HG02678 (cell line): ENCODE results near the gene SMIM21.

Experiments
- ATAC-seq: cut with Tn5 transposase; IDR thresholded peaks from one replicate; pipeline ENCODE4 v1.9.1; 2021; ENCODE audit warnings: mild to moderate bottlenecking, moderate library complexity; ENCODE audit not compliant: unreplicated experiment

The SMIM21 gene

DNA sequence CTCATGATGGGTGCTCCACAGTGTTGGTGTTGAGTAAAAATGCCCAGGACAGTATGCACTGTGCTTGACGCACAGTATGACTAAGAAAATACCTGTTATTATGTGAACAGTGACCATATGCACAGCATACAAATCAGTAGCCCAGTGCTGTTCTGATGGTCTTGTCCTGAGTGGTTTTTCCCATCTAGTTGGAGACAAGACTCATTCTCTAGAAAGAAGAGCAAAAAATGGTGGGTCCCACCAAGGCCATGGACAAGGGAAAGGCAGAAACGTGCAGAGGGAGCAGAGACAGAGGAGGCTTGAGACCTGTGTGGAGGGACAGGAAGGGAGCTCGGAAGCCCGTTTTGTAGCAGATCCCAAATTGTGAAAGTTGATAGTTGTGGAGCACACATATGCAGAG, 987 bp upstream of the SMIM21 start:
- no peak for ATAC-seq

DNA sequence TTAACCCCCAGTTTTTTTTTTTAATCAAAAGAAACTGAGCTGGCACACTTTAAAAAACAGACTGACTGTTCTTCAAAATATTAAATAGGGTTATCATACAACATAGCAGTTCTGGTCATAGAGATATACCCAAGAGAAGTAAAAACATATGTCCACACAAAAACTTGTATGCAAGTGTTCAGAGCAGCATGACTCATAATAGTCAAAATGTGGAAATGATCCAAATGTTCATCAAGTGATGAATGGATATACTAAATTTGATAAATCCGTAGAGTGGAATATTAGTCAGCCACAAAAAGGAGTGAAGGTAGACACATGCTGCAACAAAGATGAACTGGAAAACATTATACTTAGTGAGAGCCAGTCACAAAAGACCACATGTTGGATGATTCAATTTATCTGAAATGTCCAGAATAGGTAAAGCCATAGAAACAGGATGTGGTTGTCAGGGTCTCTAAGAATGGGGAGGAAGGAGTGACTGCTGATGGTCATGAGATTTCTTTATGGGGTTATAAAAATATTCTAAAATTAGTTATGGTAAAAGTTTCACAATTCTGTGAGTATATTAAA, 5.1 kb downstream of the SMIM21 start:
- ATAC-seq: no peak

DNA sequence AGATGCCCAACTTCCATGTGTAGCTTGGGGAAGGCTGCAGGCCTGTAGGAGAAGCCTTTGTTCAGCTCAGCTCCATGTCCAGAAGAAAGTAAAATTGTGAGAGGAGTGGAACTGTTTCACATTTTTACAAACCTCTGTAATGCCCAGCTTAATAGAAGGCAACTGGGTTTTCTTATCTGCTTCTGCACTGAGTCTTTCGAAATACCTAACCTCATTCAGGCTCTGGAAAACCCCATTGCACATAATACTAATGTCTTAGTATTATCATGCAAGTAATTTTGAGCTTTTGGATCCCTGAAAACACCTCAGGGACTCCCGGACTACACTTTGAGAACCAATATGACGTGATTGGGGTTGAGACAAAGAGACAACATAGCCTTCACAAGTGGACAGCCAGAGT, 5.8 kb downstream of the SMIM21 start:
- no peak for ATAC-seq

DNA sequence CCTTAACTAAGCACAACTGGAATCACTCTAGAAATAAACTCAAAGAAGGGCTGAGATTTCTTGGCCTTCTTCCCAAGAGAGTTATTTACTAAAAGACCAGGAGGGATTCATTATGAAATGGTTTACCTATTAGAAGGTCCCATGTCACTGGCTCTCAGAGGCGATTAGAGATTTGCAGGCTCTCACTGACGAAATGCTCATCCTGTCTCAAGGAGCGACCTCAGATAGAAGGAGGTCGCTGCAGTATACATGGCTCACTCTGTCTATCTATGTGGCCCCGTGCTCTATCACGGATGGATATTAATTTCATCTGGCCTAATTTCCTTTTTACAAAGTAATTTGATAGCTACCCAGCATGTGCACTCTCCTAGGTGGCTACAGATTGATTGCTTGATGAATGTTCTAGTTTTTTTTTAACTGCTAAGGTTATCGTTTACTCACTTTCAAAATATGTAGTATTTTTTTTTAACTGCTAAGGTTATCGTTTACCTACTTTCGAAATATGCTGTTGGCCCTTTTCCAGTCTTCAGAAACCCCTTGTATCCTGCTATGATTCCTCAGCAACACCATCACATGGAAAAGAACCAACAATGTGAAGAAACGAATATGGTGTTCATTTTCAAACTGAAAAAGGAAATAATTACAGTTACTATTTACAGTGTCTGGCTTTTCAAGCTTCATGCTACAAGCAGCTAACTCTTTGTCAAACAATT, 9.1 kb downstream of the SMIM21 start:
- no peak for ATAC-seq

DNA sequence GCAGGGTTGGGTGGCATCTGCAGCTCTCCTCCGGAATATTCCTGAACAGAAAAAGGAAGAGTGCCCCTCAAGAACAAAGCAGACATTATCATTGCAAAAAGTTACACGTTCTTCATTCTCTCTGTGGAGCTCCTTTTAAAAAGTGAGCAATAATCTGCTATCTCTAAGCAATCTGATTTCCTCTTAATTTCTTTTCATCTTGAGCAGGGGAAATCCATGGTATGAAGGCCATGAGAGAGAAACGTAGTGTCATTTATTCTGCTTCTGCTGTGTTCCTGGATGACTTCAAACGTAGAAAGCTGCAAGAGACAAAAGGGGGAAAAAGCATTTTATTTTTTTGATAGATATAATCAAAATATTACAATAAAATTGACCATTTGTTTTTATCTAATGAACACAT, 16.9 kb downstream of the SMIM21 start:
- no peak for ATAC-seq

DNA sequence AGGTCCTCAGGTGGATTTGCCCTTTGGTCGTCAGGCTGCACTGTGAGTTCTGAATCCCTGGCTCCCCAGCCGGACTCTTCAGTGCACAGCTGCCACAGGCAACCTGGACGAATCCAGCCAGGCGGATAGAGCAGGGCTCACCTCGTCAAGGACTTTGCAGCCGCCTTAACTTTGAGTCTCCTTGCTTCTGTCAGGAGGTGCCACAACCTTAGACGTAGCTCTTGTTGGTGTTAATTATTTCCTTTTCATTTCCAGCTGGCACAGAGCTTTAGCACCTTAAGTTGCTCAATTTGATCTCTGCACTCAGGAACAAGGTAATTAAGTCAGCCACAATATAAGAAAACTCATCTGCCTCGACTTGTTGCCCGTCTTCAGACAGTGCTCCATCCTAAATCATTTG, 17.7 kb downstream of the SMIM21 start:
- no peak for ATAC-seq

DNA sequence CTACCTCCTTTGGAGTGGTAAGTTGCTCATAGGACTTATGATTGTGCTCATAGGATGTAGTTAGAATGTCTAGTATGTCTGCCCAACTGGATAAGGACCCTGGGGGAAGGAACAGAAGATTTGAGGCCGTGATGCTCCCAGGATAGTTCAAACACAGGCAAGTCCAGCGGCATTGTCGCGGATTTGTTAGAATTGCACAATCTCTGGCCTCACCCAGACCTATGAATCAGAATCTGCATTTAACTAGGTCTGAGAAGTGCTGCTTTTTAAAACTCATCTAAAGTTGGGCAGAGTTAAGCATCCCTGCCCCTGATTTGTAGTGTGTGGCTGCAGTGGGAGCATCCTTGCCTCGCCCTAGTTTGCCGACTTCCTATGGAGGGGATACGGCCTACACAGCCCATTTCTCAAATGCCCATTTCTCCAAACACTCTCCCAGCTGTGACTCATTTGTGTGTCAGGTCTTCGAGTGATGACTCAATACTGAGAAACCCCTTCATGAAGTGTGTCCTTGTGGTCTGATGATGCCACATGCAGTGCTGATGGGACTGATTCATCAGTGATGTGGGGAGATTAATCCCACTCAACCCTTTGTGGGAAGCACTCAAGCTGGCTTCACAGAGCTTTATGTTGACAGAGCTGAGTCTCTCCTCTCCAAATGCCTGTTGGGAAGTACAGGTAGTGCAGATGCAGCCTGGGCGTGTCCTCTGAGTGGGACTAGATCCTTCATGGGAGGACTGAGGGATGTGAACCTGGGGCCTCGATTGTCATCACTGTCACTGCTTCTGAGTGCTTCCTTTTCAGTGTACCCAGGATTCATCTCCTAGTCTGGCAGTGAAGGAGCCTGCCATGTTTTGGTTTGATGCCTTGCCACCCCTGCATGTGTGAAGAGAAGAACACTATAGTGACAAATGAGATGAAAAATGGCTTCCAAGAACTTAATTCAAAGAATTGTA, 18.7 kb downstream of the SMIM21 start:
- no peak for ATAC-seq

DNA sequence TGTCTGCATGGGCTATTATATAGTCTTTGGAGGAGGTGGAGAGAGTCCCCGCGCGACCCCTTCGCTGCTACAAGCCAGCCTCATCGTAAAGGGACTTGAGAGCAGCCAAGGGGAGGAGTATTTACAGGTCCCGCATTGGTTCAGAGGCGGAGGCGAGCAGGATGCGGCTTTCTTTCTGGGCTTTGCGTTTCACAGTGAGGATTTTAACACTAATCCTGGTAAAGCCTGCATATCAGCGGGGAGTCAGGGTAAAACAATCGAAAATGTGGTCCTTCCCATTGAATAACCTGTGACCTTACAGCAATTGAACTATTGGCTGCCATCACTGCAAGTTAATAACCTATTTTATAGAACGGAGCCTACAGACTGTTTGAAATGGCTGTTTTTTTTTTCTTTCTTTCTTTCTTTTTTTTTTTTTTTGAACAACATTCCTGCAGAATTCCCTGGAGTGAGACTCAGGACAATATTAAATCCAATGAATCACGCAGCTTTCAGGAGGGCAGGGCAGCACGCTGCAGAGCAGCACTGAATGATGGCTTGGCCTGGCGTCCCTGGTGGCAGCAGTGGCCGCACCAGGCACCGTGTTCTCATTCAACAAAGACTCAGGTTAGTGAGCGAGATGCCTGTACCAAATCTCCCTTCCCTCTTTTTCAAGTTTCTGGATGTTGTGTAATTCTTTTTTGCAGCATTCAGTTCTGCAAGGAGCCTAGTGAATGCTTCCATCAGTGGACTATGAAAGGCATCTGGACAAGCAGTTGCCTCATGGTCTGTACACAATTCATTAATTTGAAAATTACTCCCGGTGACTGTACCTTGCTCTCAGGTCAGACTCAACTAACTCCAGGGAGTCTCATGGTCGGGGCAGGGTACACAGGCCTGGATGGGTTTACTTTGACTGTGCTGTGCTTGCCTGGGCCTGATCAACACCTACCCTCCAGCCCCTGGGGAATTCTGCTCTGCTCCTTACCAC, 19.8 kb downstream of the SMIM21 start:
- no peak for ATAC-seq

DNA sequence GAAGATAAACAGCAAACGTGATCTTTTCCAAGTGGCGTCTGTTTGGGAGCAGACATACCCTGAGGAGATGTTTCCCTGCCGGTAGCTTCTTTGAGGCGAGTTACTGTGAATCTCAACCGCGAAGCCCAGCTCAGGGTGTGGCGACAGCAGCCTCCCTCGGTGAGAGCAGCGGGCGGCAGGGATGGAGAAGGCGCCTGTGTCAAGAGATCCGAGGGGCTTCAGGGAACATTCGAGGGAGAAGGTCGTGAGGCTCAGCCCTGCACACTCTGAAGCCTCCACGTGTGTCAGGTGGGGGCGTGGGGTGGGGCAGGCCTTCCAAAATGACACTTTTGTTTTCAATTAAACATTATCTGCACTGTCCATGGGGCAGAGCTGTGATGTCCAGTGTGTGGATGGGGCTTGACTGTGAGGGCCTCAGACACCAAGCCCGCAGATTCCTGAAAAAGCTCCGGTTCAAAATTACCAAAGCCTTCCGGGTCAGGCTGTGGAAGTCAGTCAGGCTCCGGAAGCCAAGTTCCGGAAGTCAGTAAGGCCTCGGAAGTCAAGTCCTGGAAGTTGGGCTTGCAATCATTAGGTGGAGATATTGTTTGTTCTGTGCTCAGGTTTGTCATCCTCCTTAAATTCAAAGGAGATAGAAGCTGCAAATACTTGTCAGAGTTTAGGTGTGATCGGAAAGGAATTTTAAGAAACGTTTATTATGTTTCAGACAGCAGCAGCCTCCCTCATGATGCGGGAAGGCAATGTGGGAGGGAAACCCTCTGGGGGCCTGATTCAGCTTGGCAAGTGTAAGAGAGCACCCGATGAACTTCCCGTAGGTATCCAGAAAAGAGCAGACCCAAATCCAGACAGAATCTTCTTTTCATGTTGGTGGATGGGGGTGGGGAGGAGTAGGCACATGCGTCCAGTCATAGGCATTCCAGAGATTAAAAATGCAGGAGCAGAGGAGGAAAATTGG, 20.7 kb downstream of the SMIM21 start:
- ATAC-seq: no peak

DNA sequence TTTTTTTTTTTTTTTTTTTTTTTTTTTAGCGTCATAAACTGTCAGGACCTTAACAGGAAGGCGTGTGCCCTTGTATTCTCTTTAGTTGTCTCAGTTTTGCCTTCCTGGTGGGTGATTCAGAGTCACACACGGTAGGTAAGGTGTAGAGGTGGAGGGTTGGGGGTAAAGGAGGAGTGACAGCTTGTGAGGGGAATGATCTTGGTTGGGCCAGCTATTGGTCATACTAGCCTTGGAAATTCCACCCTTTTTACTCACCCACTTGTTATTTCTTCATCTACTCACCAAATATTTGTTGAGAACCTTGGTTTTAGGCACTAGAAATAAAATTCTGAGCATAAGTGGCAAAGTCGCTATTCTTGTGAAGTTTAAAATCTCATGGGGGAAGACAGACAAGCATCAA, 22.2 kb downstream of the SMIM21 start:
- no peak for ATAC-seq

DNA sequence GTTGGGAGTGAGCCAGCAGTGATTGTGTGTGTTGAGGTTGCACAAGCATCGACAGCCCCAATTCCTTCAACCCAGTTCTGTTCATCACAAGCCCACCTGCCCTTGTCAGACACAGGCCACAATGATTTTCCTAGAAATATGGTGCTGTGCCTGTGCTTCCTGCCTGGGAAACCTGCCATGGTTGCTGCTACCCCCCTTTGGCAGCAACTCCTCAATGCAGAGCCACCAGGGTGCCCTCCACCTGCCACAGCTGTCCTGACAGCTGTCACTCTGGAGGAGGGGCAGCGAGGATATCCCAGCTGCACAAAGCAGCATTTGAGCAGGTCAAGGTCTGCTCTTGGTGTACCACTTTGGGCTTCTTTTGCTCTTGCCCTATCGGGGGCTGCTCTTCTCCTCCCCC, 27.1 kb downstream of the SMIM21 start:
- no peak for ATAC-seq

DNA sequence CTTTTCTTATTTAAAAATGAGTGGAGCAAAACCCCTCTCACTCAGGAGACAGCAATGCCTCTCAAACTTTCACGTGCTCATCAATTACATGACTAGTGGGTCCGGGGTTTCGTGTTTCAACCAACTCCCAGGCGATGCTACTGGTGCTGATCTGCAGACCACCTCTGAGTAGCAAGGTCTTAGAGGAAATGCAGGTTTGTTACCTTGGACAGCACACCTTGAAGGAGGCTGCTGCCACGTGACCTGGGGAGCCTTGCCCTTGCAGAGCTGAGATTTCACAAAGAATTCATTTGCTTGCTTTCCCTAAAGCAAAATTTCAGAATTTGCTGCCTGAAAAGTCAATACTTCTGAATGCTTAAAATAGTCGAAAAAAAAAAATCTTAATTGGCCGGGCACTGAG, 32.4 kb downstream of the SMIM21 start:
- no peak for ATAC-seq

DNA sequence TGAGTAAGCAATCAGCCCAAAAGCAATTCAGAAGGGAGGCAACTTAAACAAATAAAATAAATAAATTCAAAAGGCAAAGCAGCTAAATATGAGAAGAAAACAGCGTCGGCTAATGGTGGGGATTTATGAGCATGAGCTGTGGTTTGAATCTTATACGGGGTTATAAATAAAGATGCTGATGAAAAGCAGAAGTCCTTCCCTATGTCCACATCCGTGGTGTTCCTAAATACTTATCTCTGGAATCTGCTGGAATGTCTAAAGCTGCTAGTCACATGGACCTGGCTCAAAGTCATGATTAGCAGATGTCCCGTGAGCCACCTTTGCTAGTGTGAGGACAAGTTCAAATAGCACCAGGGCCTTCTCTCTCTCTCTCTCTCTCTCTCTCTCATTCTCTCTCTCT, 33.8 kb downstream of the SMIM21 start:
- no peak for ATAC-seq

DNA sequence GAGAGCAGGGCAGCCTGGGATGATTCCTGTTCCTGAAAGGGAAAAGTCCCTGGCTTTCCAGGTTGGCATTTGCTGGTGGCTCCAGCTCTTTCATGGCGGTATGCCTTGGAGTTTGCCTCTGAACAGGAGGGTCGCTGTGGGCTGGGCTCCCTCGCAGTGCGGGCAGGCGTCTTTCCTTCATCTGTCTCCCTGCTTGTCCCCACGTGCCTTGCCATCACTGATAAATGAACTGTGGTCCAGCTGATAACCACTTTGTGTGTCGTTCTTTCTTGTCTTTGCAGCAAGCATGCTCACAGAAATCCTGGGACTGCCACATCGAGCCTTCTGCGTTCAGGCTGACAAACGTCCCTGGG, 35.3 kb downstream of the SMIM21 start:
- no peak for ATAC-seq

DNA sequence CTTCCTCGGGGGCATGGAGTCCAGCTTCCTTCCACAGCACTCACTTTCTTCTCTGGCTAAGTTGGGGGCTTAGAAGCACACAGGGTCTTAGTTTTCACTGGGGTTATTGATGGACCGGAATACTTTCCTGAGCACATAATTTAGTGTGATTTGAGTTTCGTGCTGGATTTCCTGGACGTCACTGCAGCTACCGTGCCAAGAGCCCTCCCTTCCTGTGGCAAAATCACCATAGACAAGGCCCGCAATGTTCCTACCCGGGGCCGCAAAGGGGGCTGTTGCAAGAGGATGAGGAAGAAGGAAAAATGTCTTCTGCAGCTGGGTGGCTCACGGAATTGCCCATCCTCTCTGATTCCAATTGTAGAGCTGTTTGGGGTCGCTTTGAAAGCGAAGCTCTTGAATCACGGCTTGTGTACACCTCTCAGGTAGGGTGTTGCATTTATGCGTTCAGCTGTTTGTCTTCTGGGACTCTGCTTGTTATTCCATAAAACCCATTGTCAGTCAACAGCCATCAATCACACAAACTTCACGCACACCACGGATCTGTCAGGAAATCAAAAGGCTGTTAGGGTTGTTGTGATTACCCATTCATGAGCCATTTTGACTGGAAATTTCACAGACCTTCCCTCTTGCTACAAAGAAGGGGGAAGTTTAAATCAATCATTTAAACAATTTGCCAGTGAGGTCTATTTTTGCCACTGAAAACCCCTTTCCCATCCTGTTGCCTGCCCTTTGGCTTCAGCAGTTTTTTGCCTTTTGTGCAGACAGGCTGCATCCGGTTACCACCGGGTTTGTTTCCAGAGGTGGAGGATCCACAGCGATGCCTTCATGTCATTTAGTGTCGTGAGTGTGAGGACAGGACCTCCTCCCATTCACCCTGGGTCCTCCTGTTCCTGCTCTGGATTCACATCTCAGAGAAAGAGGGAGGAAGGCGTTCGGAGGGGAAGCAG, 36.0 kb downstream of the SMIM21 start:
- no peak for ATAC-seq

DNA sequence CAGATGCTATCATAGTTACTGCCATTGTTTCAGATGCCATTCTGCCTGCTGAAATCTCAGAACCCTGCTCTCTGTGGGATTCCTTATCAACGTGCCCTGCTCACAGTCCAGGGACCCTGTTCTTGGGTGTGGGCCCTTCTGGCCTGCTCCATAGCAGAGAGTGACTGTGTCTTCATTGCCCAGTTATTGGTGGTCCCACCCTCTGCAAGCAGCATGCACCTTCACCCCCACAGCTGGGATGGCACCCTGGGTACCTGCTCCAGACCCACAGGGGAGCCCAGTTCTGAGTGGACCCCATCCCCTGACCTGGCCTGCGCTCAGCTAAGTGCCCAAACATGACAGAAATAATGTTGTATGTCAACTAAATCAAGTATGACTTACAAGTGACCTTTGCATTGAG, 36.6 kb downstream of the SMIM21 start:
- no peak for ATAC-seq

DNA sequence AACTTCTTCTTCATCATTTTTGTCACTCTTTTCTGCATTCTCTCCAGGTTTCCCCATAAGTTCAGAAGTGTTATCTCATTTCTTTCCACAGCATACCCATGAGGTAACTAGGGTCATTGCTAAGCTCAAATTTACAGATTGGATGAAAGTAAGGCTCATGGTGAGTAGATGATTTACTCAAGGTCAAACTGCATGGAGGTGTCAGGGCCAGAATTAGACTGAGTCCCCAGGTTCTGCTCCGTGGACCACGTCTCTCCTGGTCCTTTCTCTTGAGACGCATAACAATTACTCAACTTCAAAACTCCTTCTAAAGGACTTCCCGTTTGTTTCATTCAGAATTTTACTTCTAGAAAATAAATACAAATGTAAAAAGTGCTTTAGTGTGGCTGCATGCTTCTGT, 43.4 kb downstream of the SMIM21 start:
- no peak for ATAC-seq
